K562 (cell line): Measurements from ENCODE around the gene HAGHL. TPM values are rescaled to one million over a fixed set of nuclear protein-coding genes. Genes with fewer than 3 reads are reported as not detected.

Experiments
- ATAC-seq: fragments of 200-7000 bp; cut with Tn5 transposase; 3 replicates; pipeline ENCODE4 v1.9.1; 2020; ENCODE audit warnings: moderate library complexity
- BruUV-seq: library from RNA; stranded (reverse); fragments of 400-500 nt; replicated peaks from 2 replicates; lab custom pipeline; 2021; lab: Mats Ljungman, UMichigan
- CTCF ChIA-PET: fragments of 300-600 bp; formaldehyde crosslinking; extraction: SDS; loops from one replicate; lab custom pipeline; 2021; ENCODE audit warnings: low intra/inter-chr PET ratio; lab: Yijun Ruan, JAX
- POLR2A ChIA-PET: fragments of 300-600, 350-650 bp; sonication (Branson Sonifier 250); formaldehyde crosslinking; extraction: SDS; loops from one replicate; lab custom pipeline; 2021; ENCODE audit warnings: antibody characterized with exemption, inconsistent platforms; lab: Yijun Ruan, JAX
- DNase-seq, 4 experiments: peaks; one replicate each; pipeline versions ENCODE4 v3.0.0 to v3.0.0-alpha.2; 2011 to 2018; ENCODE audit warnings: low spot score in 3 of 4, mixed read lengths in 3 of 4; ENCODE audit errors: extremely low read depth in 1 of 4
- FAIRE-seq: peaks from 2 replicates; lab custom pipeline; 2011; peaks lifted over from hg19 to GRCh38; lab: Jason Lieb, UNC
- H2AFZ ChIP-seq: 2 replicates; pipeline ENCODE4 v1.6.0; 2011; ENCODE audit warnings: low read depth, low read length, control low read depth, inconsistent platforms
- H3K27ac ChIP-seq: fragments of 200-600 bp; 3 replicates; pipeline ENCODE4 v1.8.0; 2011; ENCODE audit warnings: low read depth, mild to moderate bottlenecking, control low read depth, inconsistent platforms, low read length, moderate library complexity, mixed read lengths; ENCODE audit errors: extremely low read depth
- H3K27me3 ChIP-seq, 2 experiments: fragments of 300-600 bp in 1 of 2; 2 replicates in 1 of 2; 3 replicates in 1 of 2; pipeline versions ENCODE4 v1.6.0 to v1.8.0; 2011; ENCODE audit warnings: inconsistent platforms in 2 of 2, low read length in 2 of 2, mild to moderate bottlenecking in 1 of 2, mixed read lengths in 1 of 2, moderate library complexity in 1 of 2; ENCODE audit not compliant: control insufficient read depth in 2 of 2, insufficient read depth in 2 of 2
- H3K36me3 ChIP-seq: fragments of 300-600 bp; 3 replicates; pipeline ENCODE4 v1.8.0; 2011; ENCODE audit warnings: mild to moderate bottlenecking, low read length, inconsistent platforms; ENCODE audit not compliant: control insufficient read depth, insufficient read depth
- H3K4me1 ChIP-seq, 2 experiments: fragments of 200-600 bp in 1 of 2; replicated peaks in 1 of 2; 2 replicates in 1 of 2; 3 replicates in 1 of 2; pipeline versions ENCODE4 v1.5.1 to v1.8.0; 2011; ENCODE audit warnings: inconsistent platforms in 2 of 2, low read length in 2 of 2, mild to moderate bottlenecking in 1 of 2, mixed read lengths in 1 of 2, moderate library complexity in 1 of 2; ENCODE audit not compliant: control insufficient read depth in 2 of 2, insufficient read depth in 2 of 2
- H3K4me2 ChIP-seq: 2 replicates; pipeline ENCODE4 v1.6.1; 2011; ENCODE audit warnings: low read length, control low read depth, inconsistent platforms, mixed read lengths; ENCODE audit not compliant: insufficient read depth
- H3K4me3 ChIP-seq: fragments of 200-600 bp; sonication (generic), shearing (Covaris generic); 2 replicates; pipeline ENCODE4 v1.5.1; 2016; ENCODE audit warnings: control low read depth, inconsistent platforms
- H3K79me2 ChIP-seq: fragments of 200-600 bp; 3 replicates; pipeline ENCODE4 v1.8.0; 2011; ENCODE audit warnings: low read length, inconsistent platforms; ENCODE audit not compliant: control insufficient read depth, insufficient read depth
- H3K9ac ChIP-seq, 2 experiments: 2 replicates each; pipeline versions ENCODE4 v1.6.0 to v1.6.1; 2011; ENCODE audit warnings: low read depth in 2 of 2, low read length in 2 of 2, control low read depth in 1 of 2, inconsistent platforms in 1 of 2, mild to moderate bottlenecking in 1 of 2, mixed read lengths in 1 of 2; ENCODE audit not compliant: insufficient read depth in 1 of 2
- H3K9me1 ChIP-seq: one replicate; pipeline ENCODE4 v1.6.0; 2011; ENCODE audit warnings: inconsistent platforms, mild to moderate bottlenecking, low read length, moderate library complexity; ENCODE audit not compliant: control insufficient read depth, insufficient read depth
- H3K9me3 ChIP-seq: replicated peaks from 2 replicates; pipeline ENCODE4 v1.5.1; 2011; ENCODE audit warnings: low read depth, low read length, inconsistent platforms; ENCODE audit not compliant: control insufficient read depth, insufficient read depth
- H4K20me1 ChIP-seq: replicated peaks from 2 replicates; pipeline ENCODE4 v1.6.1; 2011; ENCODE audit warnings: low read length, inconsistent platforms, mixed read lengths; ENCODE audit not compliant: control insufficient read depth, insufficient read depth
- ATF4 ChIP-seq: fragments of 450-650 bp; formaldehyde crosslinking; IDR thresholded peaks from 2 replicates; pipeline ENCODE4 v1.4.0; 2022; ENCODE audit warnings: mild to moderate bottlenecking, moderate library complexity
- BCL6 ChIP-seq: fragments of 250-450 bp; sonication (Bioruptor Pico); IDR thresholded peaks from 2 replicates; pipeline ENCODE4 v1.4.0; 2020
- FOXK2 ChIP-seq, 2 experiments: fragments of 450-650 bp; IDR thresholded peaks in 1 of 2; conservative IDR thresholded peaks in 1 of 2; 2 replicates each; pipeline ENCODE4 v1.6.1; 2016; ENCODE audit warnings: low read depth in 2 of 2, mild to moderate bottlenecking in 1 of 2
- HDAC2 ChIP-seq: fragments of 450-650 bp; IDR thresholded peaks from 2 replicates; pipeline ENCODE4 v1.6.1; 2016; ENCODE audit warnings: mild to moderate bottlenecking
- HDAC3 ChIP-seq: fragments of 450-650 bp; IDR thresholded peaks from 2 replicates; pipeline ENCODE4 v1.6.1; 2018; ENCODE audit warnings: borderline replicate concordance, mild to moderate bottlenecking, moderate library complexity; ENCODE audit not compliant: partially characterized antibody
- HNRNPK ChIP-seq: fragments of 200-400 bp; formaldehyde crosslinking; IDR thresholded peaks from one replicate; pipeline ENCODE4 v1.6.1; 2018; ENCODE audit warnings: mild to moderate bottlenecking, low read depth, low read length; ENCODE audit not compliant: poor library complexity, severe bottlenecking
- HSF4 ChIP-seq: fragments of 250-450 bp; sonication (Bioruptor Pico); IDR thresholded peaks from 2 replicates; pipeline ENCODE4 v2.1.2; 2022; ENCODE audit warnings: mild to moderate bottlenecking, moderate library complexity, borderline replicate concordance
- MEF2A ChIP-seq: IDR thresholded peaks from 2 replicates; pipeline ENCODE4 v1.6.1; 2011; ENCODE audit warnings: low read depth, mild to moderate bottlenecking, low read length, moderate library complexity; ENCODE audit not compliant: control insufficient read depth
- NFATC3 ChIP-seq: fragments of 450-650 bp; IDR thresholded peaks from 2 replicates; pipeline ENCODE4 v1.6.1; 2017; ENCODE audit warnings: mild to moderate bottlenecking
- NFIX ChIP-seq: fragments of 250-450 bp; sonication (Bioruptor Pico); IDR thresholded peaks from 2 replicates; pipeline ENCODE4 v1.4.0; 2020; ENCODE audit warnings: low read depth, mild to moderate bottlenecking, moderate library complexity
- NRF1 ChIP-seq, 2 experiments: fragments of 450-650 bp; IDR thresholded peaks in 1 of 2; conservative IDR thresholded peaks in 1 of 2; 2 replicates each; pipeline ENCODE4 v1.6.1; 2014; ENCODE audit warnings: mild to moderate bottlenecking in 2 of 2
- RAD51 ChIP-seq: fragments of 450-650 bp; IDR thresholded peaks from 2 replicates; pipeline ENCODE4 v1.7.1; 2016; ENCODE audit warnings: low read depth, mild to moderate bottlenecking, borderline replicate concordance
- SREBF1 ChIP-seq: fragments of 150-350 bp; IDR thresholded peaks from 2 replicates; pipeline ENCODE4 v1.6.1; 2014; ENCODE audit warnings: antibody characterized with exemption, low read depth, low read length, borderline replicate concordance
- ZFP36 ChIP-seq: fragments of 150-350 bp; IDR thresholded peaks from 2 replicates; pipeline ENCODE4 v1.6.1; 2018; ENCODE audit warnings: low read length, low read depth; ENCODE audit not compliant: partially characterized antibody
- ZNF274 ChIP-seq: IDR thresholded peaks from 2 replicates; pipeline ENCODE4 v1.6.1; 2011; ENCODE audit warnings: low read depth, mild to moderate bottlenecking, low read length, moderate library complexity, borderline replicate concordance
- ZNF277 ChIP-seq: fragments of 250-450 bp; sonication (Bioruptor Pico); IDR thresholded peaks from 2 replicates; pipeline ENCODE4 v1.8.0; 2022; ENCODE audit warnings: inconsistent platforms, mild to moderate bottlenecking, moderate library complexity, borderline replicate concordance
- WGBS: fragments of 100-300 bp; shearing (Covaris generic); methylation state at CpG from one replicate; pipeline ENCODE4 v1.1.6; 2016; ENCODE audit warnings: low coverage, mixed read lengths; ENCODE audit not compliant: insufficient coverage; ENCODE audit errors: missing lambda C conversion rate; 5-methylcytosine and 5-hydroxymethylcytosine counted together
- in situ Hi-C: fragments of 300-500 bp; cut with MboI; formaldehyde crosslinking; loops from 4 replicates; pipeline ENCODE4 v1.15.0; 2018; ENCODE audit warnings: inconsistent platforms, mixed read lengths
- intact Hi-C: fragments of 100-400 bp; cut with micrococcal nuclease; formaldehyde crosslinking; loops from 2 replicates; pipeline ENCODE4 v1.14.2; 2022
- polyA plus RNA-seq, 8 experiments: library from polyadenylated mRNA; depleted of rRNA in 4 of 8; stranded (reverse) in 5 of 8; unstranded in 3 of 8; fragments of >200 nt; fragmentation: Nextera tagmentation in 2 of 8; fragmentation: Illumina TruSeq in 1 of 8; extraction: Ambion mirVana in 2 of 8; extraction: Trizol in 1 of 8; gene quantifications; 2 replicates each; pipeline versions ENCODE4 v1.2.1 to v1.2.3, GENCODE V29; 2011 to 2014; ENCODE audit warnings: inconsistent platforms in 1 of 8, missing spikeins in 1 of 8
- total RNA-seq, 7 experiments: library from RNA; depleted of rRNA in 6 of 7; stranded (reverse); fragments of >200 nt in 6 of 7; fragmentation: Illumina TruSeq in 2 of 7; extraction: Trizol in 2 of 7; gene quantifications; 2 replicates each; pipeline versions ENCODE4 v1.2.1 to v1.2.3, GENCODE V29; 2011 to 2021; ENCODE audit warnings: low replicate concordance in 1 of 7

HAGHL gene
- total and polyA plus RNA-seq, 9 of the 15 experiments (the other 6 are each of a cell fraction or from before 2014, with no cell fraction given), result 0.31 to 83.4 (median 20.7) TPM

- no peak for TF ChIP-seq ATF4 (CRISPR knock-in tag)
- no peak for TF ChIP-seq ZNF277 (CRISPR knock-in tag)
- TF ChIP-seq MEF2A, result no peak
- no peak for TF ChIP-seq BCL6 (CRISPR knock-in tag)
- no peak for TF ChIP-seq HNRNPK
- no peak for TF ChIP-seq ZNF274
- no peak for TF ChIP-seq HSF4
- TF ChIP-seq HDAC2, result no peak
- TF ChIP-seq, all 486 proteins: peak for 0
These were observed 22.1 kb downstream of the HAGHL start (continued) for GRCh38 chr16:749010-749409.

GRCh38 chr16:750485-750884, 23.6 kb downstream of the HAGHL start:
- CTCF ChIA-PET, result no interaction called here
- Histone ChIP-seq H3K79me2 (no peaks in the 10 kb centered on the region), H3K4me1 (peaks cover 6 to 29% of the 10 kb centered on the region in 2 experiments; a peak in 4 of 5 replicates), H3K9ac (no peak overlapping the region), H3K27me3 (no peaks in the 10 kb centered on the region), H2AFZ (0 out of 2 replicates have a peak overlapping the region, but pooled peaks have one; percentile 44), H3K36me3 (no peaks in the 10 kb centered on the region), H3K9me1 (no peaks in the 10 kb centered on the region), H4K20me1 (no peaks in the 10 kb centered on the region), H3K4me3 (no peak overlapping the region), H3K9me3 (no peaks in the 10 kb centered on the region), H3K27ac (no peak overlapping the region), H3K4me2 (no peak overlapping the region)
- BruUV-seq, result no TSS peak
- 0 out of 3 replicates have a peak, but pooled peaks have one; percentile 19 for ATAC-seq
- in situ Hi-C loops (no loop called here), intact Hi-C loops (no loop called here)
- no peak for FAIRE-seq
- TF ChIP-seq NRF1 (conservative IDR thresholded peaks at IDR 0.05 in 1 of 2, IDR thresholded peaks at IDR 0.05 in 1 of 2) (no peak), SREBF1 (no peak), NFIX (CRISPR knock-in tag) (no peak), HDAC3 (no peak), NFATC3 (no peak), ZFP36 (no peak), RAD51 (no peak), FOXK2 (conservative IDR thresholded peaks at IDR 0.05 in 1 of 2, IDR thresholded peaks at IDR 0.05 in 1 of 2; ENCODE audit: low read depth in 2 of 2) (no peak)
- POLR2A ChIA-PET, result interaction anchor here (0.6 to 1.1 kb wide), 2 partner anchors 9 to 10 kb away, joined by 3 to 4 read pairs; partner anchors contain the start of genes CIAO3 and MSLN
- DNase-seq, result no peak
- WGBS, result 41% methylated on average over 9 of the region's 9 CpGs
